Panc1 (cell line): ENCODE measurements around the gene LYPD6.

Experiments used
- CTCF ChIP-seq: fragments of 450-650 bp; IDR thresholded peaks from 2 replicates; pipeline ENCODE4 v1.5.1; 2017; ENCODE audit warnings: mild to moderate bottlenecking
- POLR2AphosphoS5 ChIP-seq: IDR thresholded peaks from 2 replicates; pipeline ENCODE4 v1.6.1; 2012; ENCODE audit warnings: mild to moderate bottlenecking, low read depth, low read length, moderate library complexity
- SIN3A ChIP-seq: IDR thresholded peaks from 2 replicates; pipeline ENCODE4 v1.6.1; 2012; ENCODE audit warnings: low read depth, mild to moderate bottlenecking, low read length, moderate library complexity, borderline replicate concordance; ENCODE audit not compliant: insufficient read depth

DNA sequence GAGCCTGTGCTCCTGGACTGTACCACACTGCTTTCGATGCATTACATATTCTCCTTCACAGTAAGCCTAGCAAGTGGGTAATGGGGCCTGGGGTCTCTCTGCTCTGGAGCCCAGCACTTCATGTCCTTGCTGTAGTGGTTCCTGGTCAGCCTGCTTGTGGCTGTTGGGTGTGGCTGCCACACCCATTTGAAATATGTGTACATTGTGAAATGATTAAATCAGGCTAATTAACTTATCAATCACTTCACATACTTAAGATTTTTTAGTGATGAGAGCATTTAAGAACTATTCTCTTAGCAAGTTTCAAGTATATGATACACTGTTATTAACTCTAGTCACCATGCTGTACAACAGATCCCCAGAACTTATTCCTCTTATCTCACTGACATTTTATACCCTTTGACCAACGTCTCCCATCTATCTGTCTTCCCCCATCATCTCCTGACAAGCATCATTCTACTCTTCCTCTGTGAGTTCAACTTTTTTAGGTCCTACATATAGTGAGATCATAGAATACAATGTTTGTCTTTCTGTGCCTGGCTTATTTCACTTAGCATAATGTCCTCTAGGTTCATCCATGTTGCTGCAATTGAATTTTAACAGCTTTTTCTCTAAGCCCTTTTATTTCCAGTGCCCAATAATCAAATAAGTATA lies 92.1 kb downstream of the LYPD6 start:
- TF ChIP-seq CTCF = no peak
- no peak for TF ChIP-seq SIN3A
- TF ChIP-seq POLR2AphosphoS5 = no peak
